HL-60 (cell line): ENCODE measurements around the gene REPS2.

ENCODE experiments used
- DNase-seq, 2 experiments: peaks; one replicate each; pipeline ENCODE4 v3.0.0-alpha.2; 2010 to 2020; ENCODE audit warnings: low read depth in 1 of 2, low spot score in 1 of 2
- H3K27ac ChIP-seq: fragments of 250-450 bp; sonication (Bioruptor Pico); replicated peaks from 2 replicates; pipeline ENCODE4 v1.5.1; 2020; ENCODE audit warnings: mild to moderate bottlenecking, moderate library complexity
- H3K27me3 ChIP-seq: fragments of 250-450 bp; sonication (Bioruptor Pico); 2 replicates; pipeline ENCODE4 v1.5.1; 2021; ENCODE audit warnings: mild to moderate bottlenecking, moderate library complexity; ENCODE audit not compliant: insufficient read depth, poor library complexity, severe bottlenecking
- H3K4me3 ChIP-seq: replicated peaks from 2 replicates; pipeline ENCODE4 v1.5.1; 2011; ENCODE audit warnings: mild to moderate bottlenecking, control low read depth, low read length; ENCODE audit not compliant: insufficient read depth
- GABPA ChIP-seq: IDR thresholded peaks from 2 replicates; pipeline ENCODE4 v1.6.1; 2012; ENCODE audit warnings: low read depth
- POLR2AphosphoS5 ChIP-seq: IDR thresholded peaks from 2 replicates; pipeline ENCODE4 v1.6.1; 2012; ENCODE audit warnings: low read depth
- SPI1 ChIP-seq: IDR thresholded peaks from 2 replicates; pipeline ENCODE4 v1.6.1; 2012; ENCODE audit warnings: low read depth, mild to moderate bottlenecking, borderline replicate concordance
- TF ChIP-seq, protein P1 (sequence below): IDR thresholded peaks from one replicate; pipeline ENCODE4 v1.5.1; 2011; ENCODE audit warnings: low read length, control low read depth, inconsistent platforms; ENCODE audit not compliant: insufficient read depth
- TF ChIP-seq, protein P2 (sequence below): IDR thresholded peaks from 2 replicates; pipeline ENCODE4 v1.6.1; 2012; ENCODE audit warnings: low read depth; ENCODE audit not compliant: insufficient replicate concordance

REPS2 gene

DNA sequence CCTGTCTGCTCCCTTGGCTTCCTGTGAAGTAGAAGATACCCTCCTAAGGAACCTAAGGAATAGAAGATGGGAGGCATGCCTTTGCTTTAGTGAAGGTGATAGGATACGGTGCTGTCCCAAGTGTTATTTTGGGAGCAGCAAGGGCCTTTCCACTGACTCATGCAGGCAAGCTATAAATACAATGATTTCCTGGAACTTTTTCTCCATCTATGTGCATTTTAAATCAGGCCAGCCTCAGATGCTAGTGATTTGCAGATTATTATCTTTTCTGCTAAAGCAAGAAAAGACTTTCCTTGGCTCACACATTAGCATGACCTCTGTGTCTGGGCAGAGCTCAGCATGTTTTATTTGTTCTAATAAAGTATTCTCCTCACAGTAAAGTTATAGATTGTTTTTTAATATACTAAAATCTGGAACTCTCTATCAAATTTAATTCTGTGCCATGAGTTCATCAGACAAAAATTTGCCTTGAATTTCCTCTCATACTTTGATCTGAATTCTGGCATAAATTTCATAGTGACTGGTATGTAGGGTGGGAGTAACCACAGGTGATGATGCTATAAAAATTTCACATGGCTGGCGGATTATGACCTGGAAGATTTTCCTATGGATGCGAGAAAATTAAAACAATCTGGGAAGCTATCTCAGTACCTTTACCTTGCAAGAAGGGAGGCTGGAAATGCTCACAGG is 131.7 kb downstream of the REPS2 start:
- Histone ChIP-seq H3K4me3 (no peak overlapping the region), H3K27ac (no peak overlapping the region), H3K27me3 (peaks cover 5% of the 10 kb centered on the region)
- no peak for DNase-seq
- TF ChIP-seq SPI1 (no peak), POLR2AphosphoS5 (no peak), GABPA (no peak)
- TF ChIP-seq, protein P1, sequence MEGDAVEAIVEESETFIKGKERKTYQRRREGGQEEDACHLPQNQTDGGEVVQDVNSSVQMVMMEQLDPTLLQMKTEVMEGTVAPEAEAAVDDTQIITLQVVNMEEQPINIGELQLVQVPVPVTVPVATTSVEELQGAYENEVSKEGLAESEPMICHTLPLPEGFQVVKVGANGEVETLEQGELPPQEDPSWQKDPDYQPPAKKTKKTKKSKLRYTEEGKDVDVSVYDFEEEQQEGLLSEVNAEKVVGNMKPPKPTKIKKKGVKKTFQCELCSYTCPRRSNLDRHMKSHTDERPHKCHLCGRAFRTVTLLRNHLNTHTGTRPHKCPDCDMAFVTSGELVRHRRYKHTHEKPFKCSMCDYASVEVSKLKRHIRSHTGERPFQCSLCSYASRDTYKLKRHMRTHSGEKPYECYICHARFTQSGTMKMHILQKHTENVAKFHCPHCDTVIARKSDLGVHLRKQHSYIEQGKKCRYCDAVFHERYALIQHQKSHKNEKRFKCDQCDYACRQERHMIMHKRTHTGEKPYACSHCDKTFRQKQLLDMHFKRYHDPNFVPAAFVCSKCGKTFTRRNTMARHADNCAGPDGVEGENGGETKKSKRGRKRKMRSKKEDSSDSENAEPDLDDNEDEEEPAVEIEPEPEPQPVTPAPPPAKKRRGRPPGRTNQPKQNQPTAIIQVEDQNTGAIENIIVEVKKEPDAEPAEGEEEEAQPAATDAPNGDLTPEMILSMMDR, result no peak
- TF ChIP-seq, protein P2, sequence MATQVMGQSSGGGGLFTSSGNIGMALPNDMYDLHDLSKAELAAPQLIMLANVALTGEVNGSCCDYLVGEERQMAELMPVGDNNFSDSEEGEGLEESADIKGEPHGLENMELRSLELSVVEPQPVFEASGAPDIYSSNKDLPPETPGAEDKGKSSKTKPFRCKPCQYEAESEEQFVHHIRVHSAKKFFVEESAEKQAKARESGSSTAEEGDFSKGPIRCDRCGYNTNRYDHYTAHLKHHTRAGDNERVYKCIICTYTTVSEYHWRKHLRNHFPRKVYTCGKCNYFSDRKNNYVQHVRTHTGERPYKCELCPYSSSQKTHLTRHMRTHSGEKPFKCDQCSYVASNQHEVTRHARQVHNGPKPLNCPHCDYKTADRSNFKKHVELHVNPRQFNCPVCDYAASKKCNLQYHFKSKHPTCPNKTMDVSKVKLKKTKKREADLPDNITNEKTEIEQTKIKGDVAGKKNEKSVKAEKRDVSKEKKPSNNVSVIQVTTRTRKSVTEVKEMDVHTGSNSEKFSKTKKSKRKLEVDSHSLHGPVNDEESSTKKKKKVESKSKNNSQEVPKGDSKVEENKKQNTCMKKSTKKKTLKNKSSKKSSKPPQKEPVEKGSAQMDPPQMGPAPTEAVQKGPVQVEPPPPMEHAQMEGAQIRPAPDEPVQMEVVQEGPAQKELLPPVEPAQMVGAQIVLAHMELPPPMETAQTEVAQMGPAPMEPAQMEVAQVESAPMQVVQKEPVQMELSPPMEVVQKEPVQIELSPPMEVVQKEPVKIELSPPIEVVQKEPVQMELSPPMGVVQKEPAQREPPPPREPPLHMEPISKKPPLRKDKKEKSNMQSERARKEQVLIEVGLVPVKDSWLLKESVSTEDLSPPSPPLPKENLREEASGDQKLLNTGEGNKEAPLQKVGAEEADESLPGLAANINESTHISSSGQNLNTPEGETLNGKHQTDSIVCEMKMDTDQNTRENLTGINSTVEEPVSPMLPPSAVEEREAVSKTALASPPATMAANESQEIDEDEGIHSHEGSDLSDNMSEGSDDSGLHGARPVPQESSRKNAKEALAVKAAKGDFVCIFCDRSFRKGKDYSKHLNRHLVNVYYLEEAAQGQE, result no peak

DNA sequence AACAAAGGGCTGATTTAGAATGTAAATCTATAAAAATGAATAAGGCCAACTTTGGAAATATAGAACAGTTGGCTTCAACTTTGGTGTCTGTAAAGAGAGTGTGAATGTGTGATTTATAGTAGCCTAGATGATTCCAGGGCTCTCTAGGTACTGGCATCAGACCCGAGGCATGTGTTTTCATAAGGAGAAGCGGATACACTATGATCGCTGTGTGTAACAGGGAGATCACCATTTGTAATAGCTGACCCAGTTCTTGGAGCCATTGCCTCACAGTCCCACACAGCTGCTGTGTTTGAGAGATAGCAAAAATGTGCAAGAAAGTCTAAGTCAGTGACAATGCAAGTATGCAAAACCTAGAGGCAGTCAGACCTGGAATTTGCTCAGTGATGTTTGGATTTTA is 135.1 kb downstream of the REPS2 start:
- Histone ChIP-seq H3K27ac (no peak overlapping the region), H3K27me3 (peaks cover 2% of the 10 kb centered on the region), H3K4me3 (no peak overlapping the region)
- no peak for DNase-seq
- TF ChIP-seq SPI1 (no peak), POLR2AphosphoS5 (no peak), GABPA (no peak)
- TF ChIP-seq, protein P1, result no peak
- TF ChIP-seq, protein P2, result no peak

DNA sequence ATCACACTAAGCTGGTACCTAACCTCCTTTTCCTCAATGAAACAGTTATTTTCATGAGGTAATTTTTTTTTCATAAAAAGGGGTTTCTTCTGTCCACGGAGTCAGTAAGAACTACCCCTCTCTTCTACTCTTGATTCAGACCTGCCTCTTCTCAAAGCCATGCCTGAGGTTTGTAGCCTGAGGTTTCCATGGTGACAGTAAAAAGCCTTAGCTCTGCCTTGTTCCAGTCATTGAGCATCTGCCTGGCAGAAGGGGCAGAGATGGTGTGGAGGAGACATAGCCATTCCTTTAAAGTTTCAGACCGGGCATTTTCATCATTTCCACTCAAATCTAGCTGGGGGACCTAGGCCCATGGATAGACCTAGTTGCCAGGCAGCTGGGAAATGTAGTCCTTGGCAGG is 135.5 kb downstream of the REPS2 start:
- TF ChIP-seq, protein P1, result no peak
- no peak for TF ChIP-seq GABPA
- Histone ChIP-seq H3K4me3 (no peak overlapping the region), H3K27me3 (peaks cover 2% of the 10 kb centered on the region), H3K27ac (no peak overlapping the region)
- no peak for DNase-seq

DNA sequence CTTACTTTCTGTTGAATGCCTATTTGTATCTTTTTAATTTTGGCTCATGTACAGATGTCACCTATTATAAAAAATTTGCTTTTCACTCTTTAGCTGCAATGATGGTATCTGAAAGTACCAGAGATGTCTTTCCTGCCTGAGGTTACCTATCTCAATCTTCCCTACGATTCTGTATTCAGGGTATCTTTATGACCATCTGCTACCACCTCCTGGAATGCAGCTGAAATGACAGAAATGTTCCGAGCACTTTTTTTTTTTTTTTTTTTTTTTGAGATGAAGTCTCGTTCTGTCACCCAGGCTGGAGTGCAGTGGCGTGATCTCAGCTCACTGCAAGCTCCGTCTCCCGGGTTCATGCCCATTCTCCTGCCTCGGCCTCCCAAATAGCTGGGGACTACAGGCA is 136.4 kb downstream of the REPS2 start:
- TF ChIP-seq, protein P1, result no peak
- TF ChIP-seq POLR2AphosphoS5 (no peak), GABPA (no peak), SPI1 (no peak)
- TF ChIP-seq, protein P2, result no peak
- no peak overlapping the region for H3K4me3 ChIP-seq
- no peak overlapping the region for H3K27ac ChIP-seq
- no peak for DNase-seq
- peaks cover 2% of the 10 kb centered on the region for H3K27me3 ChIP-seq
